Keratinocyte (primary cell): ENCODE measurements around the gene TUBB. TPM values are rescaled to one million over a fixed set of nuclear protein-coding genes. Genes with fewer than 3 reads are reported as not detected.

Experiments used
- DNase-seq: peaks from one replicate; pipeline ENCODE4 v3.0.0-alpha.2; 2011; ENCODE audit warnings: low read depth, missing footprints, low spot score
- FAIRE-seq: peaks from 2 replicates; lab custom pipeline; 2011; peaks lifted over from hg19 to GRCh38; lab: Jason Lieb, UNC
- H2AFZ ChIP-seq: 2 replicates; pipeline ENCODE4 v1.6.0; 2012; ENCODE audit warnings: low read length, control low read depth, inconsistent platforms; ENCODE audit not compliant: control insufficient read depth
- H3K27ac ChIP-seq: 2 replicates; pipeline ENCODE4 v1.5.1; 2011; ENCODE audit warnings: low read length; ENCODE audit not compliant: control insufficient read depth, insufficient read depth
- H3K27me3 ChIP-seq: 3 replicates; pipeline ENCODE4 v1.6.0; 2011; ENCODE audit warnings: low read length; ENCODE audit not compliant: control insufficient read depth, insufficient read depth; ENCODE audit errors: extremely low read depth
- H3K36me3 ChIP-seq, 2 experiments: 2 replicates in 1 of 2; 3 replicates in 1 of 2; pipeline ENCODE4 v1.5.1; 2011; ENCODE audit warnings: low read length in 2 of 2, mild to moderate bottlenecking in 1 of 2; ENCODE audit not compliant: control insufficient read depth in 2 of 2, insufficient read depth in 2 of 2; ENCODE audit errors: extremely low read depth in 1 of 2
- H3K4me1 ChIP-seq: 3 replicates; pipeline ENCODE4 v1.5.1; 2011; ENCODE audit warnings: low read length; ENCODE audit not compliant: control insufficient read depth, insufficient read depth; ENCODE audit errors: extremely low read depth
- H3K4me2 ChIP-seq: 3 replicates; pipeline ENCODE4 v1.6.0; 2011; ENCODE audit warnings: low read depth, low read length; ENCODE audit not compliant: control insufficient read depth, insufficient read depth; ENCODE audit errors: extremely low read depth
- H3K4me3 ChIP-seq, 3 experiments: fragments of 200-600 bp in 1 of 3; sonication (generic) in 1 of 3; 2 replicates in 2 of 3; 3 replicates in 1 of 3; pipeline ENCODE4 v1.5.1; 2011 to 2016; ENCODE audit warnings: low read length in 3 of 3, mild to moderate bottlenecking in 3 of 3, control low read depth in 2 of 3, inconsistent platforms in 1 of 3, low read depth in 1 of 3, mixed read lengths in 1 of 3, mixed run types in 1 of 3, moderate library complexity in 1 of 3; ENCODE audit not compliant: control insufficient read depth in 2 of 3, insufficient read depth in 2 of 3; ENCODE audit errors: extremely low read depth in 1 of 3
- H3K79me2 ChIP-seq: 2 replicates; pipeline ENCODE4 v1.6.0; 2012; ENCODE audit warnings: low read length; ENCODE audit not compliant: control insufficient read depth, insufficient read depth
- H3K9ac ChIP-seq: 3 replicates; pipeline ENCODE4 v1.6.0; 2011; ENCODE audit warnings: low read length; ENCODE audit not compliant: control insufficient read depth, insufficient read depth; ENCODE audit errors: extremely low read depth
- H3K9me1 ChIP-seq: 3 replicates; pipeline ENCODE4 v1.6.0; 2011; ENCODE audit warnings: low read length; ENCODE audit not compliant: control insufficient read depth, insufficient read depth; ENCODE audit errors: extremely low read depth
- H3K9me3 ChIP-seq: 2 replicates; pipeline ENCODE4 v1.5.1; 2012; ENCODE audit warnings: low read depth, low read length; ENCODE audit not compliant: control insufficient read depth
- H4K20me1 ChIP-seq: 3 replicates; pipeline ENCODE4 v1.6.0; 2011; ENCODE audit warnings: low read length; ENCODE audit not compliant: control insufficient read depth, insufficient read depth; ENCODE audit errors: extremely low read depth
- EZH2 ChIP-seq: IDR thresholded peaks from one replicate; pipeline ENCODE4 v1.6.1; 2012; ENCODE audit warnings: inconsistent platforms, mild to moderate bottlenecking, low read length, moderate library complexity
- dilution Hi-C: fragments of 300-500 bp; cut with MboI; formaldehyde crosslinking; loops from one replicate; pipeline ENCODE4 v1.7.0; 2020; ENCODE audit warnings: low sequenced_read_pairs; ENCODE audit not compliant: extremely low pct_ligation_motif_present
- polyA plus RNA-seq, 5 experiments: library from polyadenylated mRNA; depleted of rRNA in 3 of 5; stranded (reverse) in 3 of 5; stranded (forward) in 1 of 5; unstranded in 1 of 5; fragments of >200 nt; gene quantifications; 1 replicate in 1 of 5; 2 replicates in 3 of 5; 3 replicates in 1 of 5; pipeline versions ENCODE4 v1.2.1 to v1.2.3, GENCODE V29; 2011 to 2012; ENCODE audit warnings: missing spikeins in 2 of 5, low read depth in 1 of 5, low replicate concordance in 1 of 5
- small RNA-seq, 3 experiments: library from RNA; depleted of rRNA; stranded (forward); fragments of <200 nt; gene quantifications; one replicate each; pipeline ENCODE3, GENCODE V24; 2012; ENCODE audit warnings: low read depth in 3 of 3, low replicate concordance in 1 of 3; ENCODE audit not compliant: insufficient read length in 3 of 3
- TF ChIP-seq, protein P1 (sequence below), 3 experiments: IDR thresholded peaks in 1 of 3; conservative IDR thresholded peaks in 1 of 3; optimal IDR thresholded peaks in 1 of 3; 2 replicates in 2 of 3; 3 replicates in 1 of 3; pipeline versions ENCODE3 to v1.5.1; 2011; ENCODE audit warnings: low read length in 3 of 3, mild to moderate bottlenecking in 3 of 3, moderate library complexity in 2 of 3, control low read depth in 1 of 3, inconsistent platforms in 1 of 3; ENCODE audit not compliant: insufficient read depth in 2 of 3; ENCODE audit errors: extremely low read depth in 1 of 3

TUBB gene
- polyA plus RNA-seq, 1 donor (not counting 4 experiments of a cell fraction or from before 2014, with no cell fraction given): 1,159 TPM

- Histone ChIP-seq H3K9me3 (no peaks in the 10 kb centered on the region), H3K4me1 (peaks cover 23% of the 10 kb centered on the region), H3K27ac (no peak overlapping the region), H3K9me1 (no peaks in the 10 kb centered on the region), H3K27me3 (no peaks in the 10 kb centered on the region), H3K79me2 (no peaks in the 10 kb centered on the region), H4K20me1 (no peaks in the 10 kb centered on the region), H3K9ac (no peak overlapping the region), H2AFZ (no peak overlapping the region), H3K36me3 (no peaks in the 10 kb centered on the region), H3K4me2 (no peak overlapping the region), H3K4me3 (no peak overlapping the region)
- DNase-seq (no peak), FAIRE-seq (no peak)
- TF ChIP-seq, protein P1, sequence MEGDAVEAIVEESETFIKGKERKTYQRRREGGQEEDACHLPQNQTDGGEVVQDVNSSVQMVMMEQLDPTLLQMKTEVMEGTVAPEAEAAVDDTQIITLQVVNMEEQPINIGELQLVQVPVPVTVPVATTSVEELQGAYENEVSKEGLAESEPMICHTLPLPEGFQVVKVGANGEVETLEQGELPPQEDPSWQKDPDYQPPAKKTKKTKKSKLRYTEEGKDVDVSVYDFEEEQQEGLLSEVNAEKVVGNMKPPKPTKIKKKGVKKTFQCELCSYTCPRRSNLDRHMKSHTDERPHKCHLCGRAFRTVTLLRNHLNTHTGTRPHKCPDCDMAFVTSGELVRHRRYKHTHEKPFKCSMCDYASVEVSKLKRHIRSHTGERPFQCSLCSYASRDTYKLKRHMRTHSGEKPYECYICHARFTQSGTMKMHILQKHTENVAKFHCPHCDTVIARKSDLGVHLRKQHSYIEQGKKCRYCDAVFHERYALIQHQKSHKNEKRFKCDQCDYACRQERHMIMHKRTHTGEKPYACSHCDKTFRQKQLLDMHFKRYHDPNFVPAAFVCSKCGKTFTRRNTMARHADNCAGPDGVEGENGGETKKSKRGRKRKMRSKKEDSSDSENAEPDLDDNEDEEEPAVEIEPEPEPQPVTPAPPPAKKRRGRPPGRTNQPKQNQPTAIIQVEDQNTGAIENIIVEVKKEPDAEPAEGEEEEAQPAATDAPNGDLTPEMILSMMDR (optimal IDR thresholded peaks at IDR 0.05 in 1 of 3, IDR thresholded peaks at IDR 0.05 in 1 of 3, conservative IDR thresholded peaks at IDR 0.05 in 1 of 3; ENCODE audit: extremely low read depth in 1 of 3, insufficient read depth in 2 of 3, low read length in 3 of 3): no peak
- no peak for TF ChIP-seq EZH2
- dilution Hi-C loops: no loop called here
These were observed 54.5 kb downstream of the TUBB start for GRCh38 chr6:30774701-30775100.

Small RNA genes lying within 50 kb of the gene (small RNA-seq; reads per million reads assigned to genes)
- 0 reads per million in 3 experiments for gene RF00019
- 0 reads per million in 3 experiments for gene RN7SL353P

Other genes with a start within 250 kb of the TUBB start
- gene HLA-E, start 230.8 kb upstream of the TUBB start, polyA plus RNA-seq: 108 to 177 TPM (median 123 TPM) in 3 replicates
- 28.7 to 48.2 TPM (median 39.5 TPM) in 3 replicates for gene GNL1, start 163.9 kb upstream of the TUBB start, polyA plus RNA-seq
- 5.4 to 6.4 TPM (median 6.1 TPM) in 3 replicates for gene PRR3, start 163.1 kb upstream of the TUBB start, polyA plus RNA-seq
- gene ABCF1, start 148.9 kb upstream of the TUBB start, polyA plus RNA-seq: 22.6 to 67.1 TPM (median 30.0 TPM) in 3 replicates
- 25.3 to 36.6 TPM (median 30.0 TPM) in 3 replicates for gene PPP1R10, start 103.1 kb upstream of the TUBB start, polyA plus RNA-seq
- gene MRPS18B, start 102.5 kb upstream of the TUBB start, polyA plus RNA-seq: 55.0 to 74.6 TPM (median 59.8 TPM) in 3 replicates
- 3.8 to 6.0 TPM (median 5.4 TPM) in 3 replicates for gene ATAT1, start 93.5 kb upstream of the TUBB start, polyA plus RNA-seq
- 6.7 to 8.7 TPM (median 7.8 TPM) in 3 replicates for gene C6orf136, start 73.2 kb upstream of the TUBB start, polyA plus RNA-seq
- 27.9 to 36.4 TPM (median 34.2 TPM) in 3 replicates for gene DHX16, start 47.3 kb upstream of the TUBB start, polyA plus RNA-seq
- 87.0 to 114 TPM (median 88.9 TPM) in 3 replicates for gene PPP1R18, start 33.7 kb upstream of the TUBB start, polyA plus RNA-seq
- gene NRM, start 29.4 kb upstream of the TUBB start, polyA plus RNA-seq: 2.7 to 17.8 TPM (median 7.0 TPM) in 3 replicates
- 4.2 to 10.0 TPM (median 6.9 TPM) in 3 replicates for gene MDC1, start 3.1 kb upstream of the TUBB start, polyA plus RNA-seq
- gene FLOT1, start 22.3 kb downstream of the TUBB start, polyA plus RNA-seq: 21.6 to 23.8 TPM (median 22.1 TPM) in 3 replicates
- gene IER3, start 24.2 kb downstream of the TUBB start, polyA plus RNA-seq: 171 to 289 TPM (median 277 TPM) in 3 replicates
- gene DDR1, start 164.2 kb downstream of the TUBB start, polyA plus RNA-seq: 104 to 178 TPM (median 152 TPM) in 3 replicates
- gene GTF2H4, start 187.9 kb downstream of the TUBB start, polyA plus RNA-seq: 34.2 to 44.0 TPM (median 38.7 TPM) in 3 replicates
- gene VARS2, start 193.9 kb downstream of the TUBB start, polyA plus RNA-seq: 12.8 to 14.3 TPM (median 13.8 TPM) in 3 replicates
- not detected in 3 replicates for gene SFTA2, start 211.8 kb downstream of the TUBB start, polyA plus RNA-seq
- gene MUCL3, start 220.6 kb downstream of the TUBB start, polyA plus RNA-seq: 0.05 TPM in 1 of 3 replicates, not detected in the others